Measurements from ENCODE around the gene DNAJC25.
"Not testable (repeated sequence)": the region's sequence is repeated elsewhere in the genome, so short reads cannot be mapped to it uniquely, and the experiment has no call there.

The DNAJC25 gene

DNA sequence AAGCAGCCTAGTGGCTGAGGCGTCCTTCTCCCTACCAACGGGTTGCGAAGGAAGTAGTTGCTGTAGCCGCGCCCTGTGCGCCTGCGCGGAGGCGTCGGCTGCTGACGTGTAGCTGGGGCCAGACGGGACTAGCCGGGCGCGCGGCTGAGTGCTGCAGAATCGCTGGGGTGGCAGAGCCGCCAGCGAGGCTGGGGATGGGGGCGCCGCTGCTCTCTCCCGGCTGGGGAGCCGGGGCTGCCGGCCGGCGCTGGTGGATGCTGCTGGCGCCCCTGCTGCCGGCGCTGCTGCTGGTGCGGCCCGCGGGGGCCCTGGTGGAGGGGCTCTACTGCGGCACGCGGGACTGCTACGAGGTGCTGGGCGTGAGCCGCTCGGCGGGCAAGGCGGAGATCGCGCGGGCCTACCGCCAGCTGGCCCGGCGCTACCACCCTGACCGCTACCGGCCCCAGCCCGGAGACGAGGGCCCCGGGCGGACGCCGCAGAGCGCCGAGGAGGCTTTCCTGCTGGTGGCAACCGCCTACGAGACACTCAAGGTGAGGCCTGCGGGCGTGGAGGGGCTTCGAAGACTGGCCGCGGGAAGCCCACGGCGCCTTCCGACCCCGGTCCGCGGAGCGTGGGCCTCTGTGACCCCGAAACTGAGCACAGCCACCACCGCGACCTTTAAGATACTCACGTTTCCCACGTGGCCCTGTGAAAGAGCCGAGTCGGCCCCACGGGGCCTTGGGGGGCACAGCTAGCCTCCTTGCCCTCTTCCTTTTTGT, at the start of gene DNAJC25:
Gene DNAJC25 (plus strand): TSS at position 121 of the 758 bp plus-strand sequence. CDS start 74 bp downstream, at position 195.
- DNase-seq (ENCODE audit: low read depth) = peak; percentile 97

DNA sequence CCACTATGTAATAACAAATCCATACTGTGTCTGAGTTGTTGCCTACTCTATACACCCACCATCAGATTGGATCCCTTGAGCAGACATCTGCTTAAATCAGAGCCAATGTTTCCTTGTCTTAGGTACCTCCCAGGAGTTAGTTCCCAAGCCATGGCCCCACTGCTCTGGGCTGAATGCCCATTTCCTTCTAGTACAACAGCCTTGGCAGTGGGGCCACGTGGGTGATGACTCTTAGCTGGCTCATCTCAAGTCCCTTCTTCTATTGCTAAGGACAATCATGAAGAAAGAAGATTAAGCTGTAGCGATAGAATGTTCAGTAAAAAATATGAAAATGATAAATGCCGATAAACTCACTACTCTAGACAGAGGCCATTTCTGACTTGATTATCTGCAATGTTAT, 48.2 kb upstream of the DNAJC25 start:
- DNase-seq (ENCODE audit: low read depth) = no peak

GRCh38 chr9:111586378-111586777, 44.8 kb upstream of the DNAJC25 start:
- DNase-seq (ENCODE audit: low read depth) = no peak

DNA sequence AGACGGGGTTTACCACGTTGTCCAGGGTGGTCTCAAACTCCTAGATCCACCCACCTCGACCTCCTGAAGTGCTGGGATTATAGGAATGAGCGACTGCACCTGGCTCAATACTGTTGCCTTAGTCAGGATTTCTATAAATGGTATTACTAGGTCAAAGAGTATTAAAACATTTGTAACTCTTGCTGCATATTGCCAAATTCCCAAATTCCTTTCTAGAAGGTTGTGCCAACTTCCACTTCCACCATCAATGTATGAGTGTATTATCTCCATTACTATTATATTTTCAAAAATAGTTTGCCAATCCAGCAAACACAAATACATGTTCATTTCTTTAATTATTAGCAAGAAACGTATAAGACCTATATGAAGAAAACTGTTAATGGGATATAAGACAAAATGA, 42.3 kb upstream of the DNAJC25 start:
- DNase-seq (ENCODE audit: low read depth) = no peak

GRCh38 chr9:111597852-111598732, 33.0 kb upstream of the DNAJC25 start:
- peak; percentile 23 for DNase-seq (ENCODE audit: low read depth)

DNA sequence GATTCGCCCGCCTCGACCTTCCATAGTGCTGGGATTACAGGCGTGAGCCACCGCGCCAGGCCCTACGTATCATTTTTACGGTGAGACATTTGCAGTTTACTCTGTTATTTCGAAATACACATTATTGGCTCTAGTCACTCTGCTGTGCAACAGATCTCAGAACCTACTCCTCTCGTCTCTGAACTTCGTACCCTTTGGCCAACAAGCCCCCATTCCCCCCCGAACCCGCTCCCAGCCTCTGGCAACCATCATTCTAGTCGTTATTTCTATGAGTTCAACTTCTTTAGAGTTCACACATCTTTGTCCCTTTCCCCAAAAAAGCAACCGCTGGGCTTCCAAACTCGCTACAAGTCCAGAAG, 32.4 kb upstream of the DNAJC25 start:
- DNase-seq (ENCODE audit: low read depth) = peak; percentile 20

- DNase-seq (ENCODE audit: low read depth) = peak; percentile 66
Measured at GRCh38 chr9:111599092-111599954, 31.8 kb upstream of the DNAJC25 start, which contains the start of gene PTGR1. Gene PTGR1, minus strand, starts transcription at chr9:111599647. Its CDS starts 2,225 bp downstream, at chr9:111597422.

DNA sequence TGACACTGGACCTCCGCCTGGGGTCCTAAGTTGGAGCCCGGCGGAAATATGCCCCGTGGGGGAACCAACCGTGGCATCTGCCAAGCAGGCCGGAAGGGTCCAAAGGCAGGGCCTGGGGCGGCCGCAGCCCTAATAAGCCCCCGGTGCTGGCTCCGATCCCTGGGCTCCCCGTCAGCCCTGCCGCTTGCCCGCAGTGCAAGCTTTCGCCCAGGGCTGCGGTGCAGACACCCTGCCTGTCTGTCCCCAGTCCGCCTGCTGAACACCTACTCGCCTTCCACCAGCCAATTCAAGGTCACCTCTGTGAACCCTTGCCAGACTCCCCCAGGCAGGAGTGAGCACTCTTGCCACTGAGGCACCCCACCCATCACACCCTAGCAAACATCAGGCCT, 31.2 kb upstream of the DNAJC25 start:
- DNase-seq (ENCODE audit: low read depth) = no peak

DNA sequence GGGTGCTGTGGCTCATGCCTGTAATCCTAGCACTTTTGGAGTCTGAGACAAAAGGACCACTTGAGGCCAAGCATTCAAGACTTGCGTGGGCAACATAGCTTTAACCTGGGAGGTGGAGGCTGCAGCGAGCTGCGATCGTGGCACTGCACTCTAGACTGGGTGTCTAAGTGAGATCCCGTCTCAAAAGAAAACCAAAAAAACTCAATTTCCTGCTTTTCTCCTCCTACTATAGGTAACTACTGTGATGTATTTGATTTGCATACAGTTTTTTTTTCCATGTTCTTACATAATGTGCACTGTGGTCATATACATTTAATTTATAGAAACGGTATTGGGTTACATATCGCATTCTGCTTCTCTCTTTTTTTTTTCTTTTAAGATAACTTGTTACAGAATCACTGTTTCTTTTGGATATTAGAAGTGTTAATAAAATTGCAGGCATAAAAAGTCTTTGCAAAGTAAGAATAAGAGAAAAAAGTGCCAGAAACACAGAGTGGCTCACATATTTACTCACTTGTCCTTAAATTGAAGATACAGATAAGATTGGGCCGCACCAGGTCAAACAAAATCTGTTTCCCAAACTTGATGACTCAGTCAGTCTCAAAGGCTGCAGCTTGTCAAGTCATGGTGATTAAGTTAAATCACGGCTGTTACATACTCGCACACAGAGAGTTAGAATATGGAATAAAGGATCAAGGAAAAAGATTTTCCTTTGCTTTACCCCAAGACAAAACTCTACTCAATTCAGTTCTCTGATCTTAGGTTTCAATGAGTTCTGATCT, 29.7 kb upstream of the DNAJC25 start:
- peak; percentile 13 for DNase-seq (ENCODE audit: low read depth)

DNA sequence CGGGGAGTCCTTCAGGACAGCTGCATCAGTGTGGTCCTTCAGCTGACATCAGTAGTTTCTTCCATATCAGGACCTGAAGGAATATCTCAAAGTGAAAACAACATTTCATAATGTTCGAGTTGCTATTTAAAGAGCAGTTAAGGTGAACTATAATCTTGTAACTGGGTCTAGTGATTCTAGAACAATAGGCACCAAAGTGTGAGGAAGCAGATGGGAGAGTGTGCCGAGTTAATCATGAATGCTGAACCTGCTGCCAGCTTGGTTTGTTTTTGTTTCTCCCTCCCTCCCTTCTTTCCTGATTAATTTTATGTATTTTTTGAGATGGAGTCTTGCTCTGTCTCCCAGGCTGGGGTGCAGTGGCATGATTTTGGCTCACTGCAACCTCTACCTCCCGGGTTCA, 28.1 kb upstream of the DNAJC25 start:
- no peak for DNase-seq (ENCODE audit: low read depth)

GRCh38 chr9:111604054-111604615, 27.0 kb upstream of the DNAJC25 start:
- DNase-seq (ENCODE audit: low read depth) = no peak

DNA sequence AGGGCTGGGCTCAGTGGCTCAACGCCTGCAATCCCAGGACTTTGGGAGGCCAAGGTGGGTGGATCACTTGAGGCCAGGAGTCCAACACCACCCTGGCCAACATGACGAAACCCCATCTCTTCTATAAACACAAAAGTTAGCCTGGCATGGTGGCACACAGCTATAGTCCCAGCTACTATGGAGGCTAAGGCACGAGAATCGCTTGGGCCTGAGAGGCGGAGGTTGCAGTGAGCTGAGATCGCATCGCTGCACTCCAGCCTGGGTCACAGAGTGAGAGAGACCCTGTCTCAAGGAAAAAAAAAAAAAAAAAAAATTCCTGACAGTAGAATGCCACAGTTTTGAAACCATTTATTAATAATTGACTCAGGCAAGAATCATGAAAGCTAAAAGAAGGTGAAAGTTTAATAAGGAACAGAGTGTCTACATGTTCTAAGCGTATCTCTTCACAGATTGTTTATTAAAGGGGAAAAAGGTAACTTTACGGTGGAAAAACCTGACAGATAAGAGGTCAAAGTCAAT, 26.0 kb upstream of the DNAJC25 start:
- DNase-seq (ENCODE audit: low read depth) = no peak

- DNase-seq (ENCODE audit: low read depth) = no peak
Measured at GRCh38 chr9:111610149-111610548, 21.0 kb upstream of the DNAJC25 start.

- DNase-seq (ENCODE audit: low read depth) = no peak
Measured at GRCh38 chr9:111610845-111611244, 20.3 kb upstream of the DNAJC25 start.

DNA sequence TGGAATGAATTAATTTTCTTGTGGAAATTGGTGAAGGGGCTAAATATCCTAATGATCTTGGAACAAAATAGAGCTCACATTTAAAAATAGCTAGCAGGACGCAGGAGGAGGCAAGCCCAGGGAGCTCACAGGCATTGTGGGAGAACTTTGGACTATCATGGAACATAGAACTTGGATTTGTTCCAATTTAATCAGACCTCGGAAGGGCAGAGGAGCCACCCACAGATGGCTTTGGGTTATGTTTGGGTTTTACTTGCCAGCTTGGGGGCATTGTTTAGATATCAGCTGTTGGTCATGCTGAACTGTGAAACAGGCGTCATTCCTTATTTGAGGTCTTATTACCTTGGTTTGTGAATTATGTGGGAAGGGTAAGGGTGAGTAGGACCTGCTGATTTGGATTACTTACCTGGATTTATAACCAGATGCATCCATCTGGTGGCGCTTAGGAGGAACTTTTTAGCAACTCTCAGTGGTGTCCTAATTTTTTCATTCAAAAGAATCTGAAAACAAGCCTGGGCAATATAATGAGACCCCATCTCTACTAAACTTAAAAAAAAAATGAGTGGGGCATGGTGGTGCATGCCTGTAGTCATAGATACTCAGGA, 17.6 kb upstream of the DNAJC25 start:
- DNase-seq (ENCODE audit: low read depth) = no peak

DNA sequence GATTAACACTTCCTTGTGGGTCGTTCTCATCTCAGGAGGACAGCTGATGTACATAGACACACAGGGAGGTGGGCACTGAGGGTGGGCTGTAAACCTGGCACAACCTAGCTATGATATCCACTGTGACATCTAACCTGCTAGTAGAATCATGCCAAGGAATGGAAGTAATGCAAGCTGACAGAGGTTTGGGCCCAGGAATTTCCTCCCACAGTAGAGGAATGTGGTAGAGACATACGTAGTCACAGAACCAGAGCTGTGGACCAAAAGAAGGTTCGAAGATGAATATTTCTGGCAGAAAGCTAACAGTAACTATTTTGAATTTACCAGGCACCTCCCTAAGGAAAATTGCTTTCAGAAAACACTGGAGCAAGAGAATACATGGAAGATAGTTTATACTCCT, 15.2 kb upstream of the DNAJC25 start:
- no peak for DNase-seq (ENCODE audit: low read depth)

GRCh38 chr9:111617349-111617748, 13.8 kb upstream of the DNAJC25 start:
- not testable (repeated sequence) for DNase-seq (ENCODE audit: low read depth)

DNA sequence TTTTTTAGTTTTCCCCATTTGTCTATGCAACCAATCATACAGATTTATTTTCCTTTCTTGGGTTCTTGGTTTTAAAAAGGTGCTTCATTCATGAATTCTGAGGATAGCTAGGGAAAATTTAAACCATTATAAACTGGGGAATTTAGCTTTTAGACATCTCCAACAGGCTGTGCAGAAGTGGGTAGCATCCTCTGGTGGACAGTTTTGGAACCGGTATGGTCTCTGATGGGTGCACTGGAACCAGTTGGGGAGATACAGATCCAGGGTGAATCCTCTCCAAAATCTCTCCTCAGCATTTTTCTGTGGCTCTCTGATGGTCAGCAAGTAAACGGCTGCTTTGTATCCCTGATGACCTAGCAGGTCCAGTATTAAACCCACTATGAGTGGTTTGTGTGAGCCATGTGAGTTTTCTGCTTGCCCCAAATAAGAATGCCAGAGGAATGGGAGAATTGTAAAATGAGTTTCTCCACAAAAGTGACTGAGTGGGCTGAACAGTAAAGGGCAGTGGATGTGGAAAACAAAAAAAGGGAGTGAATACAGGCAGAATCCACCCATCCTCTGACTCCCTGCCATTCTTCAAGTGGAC, 9.1 kb upstream of the DNAJC25 start:
- peak; percentile 20 for DNase-seq (ENCODE audit: low read depth)

DNA sequence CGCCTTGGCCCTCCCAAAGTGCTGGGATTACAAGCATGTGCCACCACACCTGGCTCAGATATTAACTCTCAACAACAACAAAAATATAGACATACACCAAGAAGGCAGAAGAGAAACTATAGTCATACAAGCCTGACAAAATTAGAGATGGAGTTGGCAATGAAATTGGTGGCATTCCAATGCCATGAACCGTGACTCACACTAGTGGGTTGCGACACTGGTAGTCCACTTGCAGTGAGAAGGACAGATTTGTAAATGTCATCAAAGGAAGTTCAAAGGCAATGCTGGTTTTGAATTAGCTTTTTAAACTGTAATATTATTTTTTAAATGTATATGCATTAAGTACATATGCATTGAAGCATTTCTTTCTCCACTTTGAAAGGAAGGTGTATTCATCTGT, 8.5 kb upstream of the DNAJC25 start:
- peak; percentile 71 for DNase-seq (ENCODE audit: low read depth)

Measured in GM04504 (cell line).